CD4-positive, alpha-beta T cell treated with Interferon gamma for 1 hour (primary cell): Measurements from ENCODE around the gene KRT17.
"Not testable (repeated sequence)": the region's sequence is repeated elsewhere in the genome, so short reads cannot be mapped to it uniquely, and the experiment has no call there.

Source experiments
- DNase-seq: peaks from one replicate; pipeline ENCODE4 v3.0.0-alpha.2; 2020

Gene KRT17

GRCh38 chr17:41619036-41619926, 5.1 kb downstream of the KRT17 start:
- DNase-seq, result no peak

GRCh38 chr17:41618341-41619035, 5.9 kb downstream of the KRT17 start:
- DNase-seq, result no peak

DNA sequence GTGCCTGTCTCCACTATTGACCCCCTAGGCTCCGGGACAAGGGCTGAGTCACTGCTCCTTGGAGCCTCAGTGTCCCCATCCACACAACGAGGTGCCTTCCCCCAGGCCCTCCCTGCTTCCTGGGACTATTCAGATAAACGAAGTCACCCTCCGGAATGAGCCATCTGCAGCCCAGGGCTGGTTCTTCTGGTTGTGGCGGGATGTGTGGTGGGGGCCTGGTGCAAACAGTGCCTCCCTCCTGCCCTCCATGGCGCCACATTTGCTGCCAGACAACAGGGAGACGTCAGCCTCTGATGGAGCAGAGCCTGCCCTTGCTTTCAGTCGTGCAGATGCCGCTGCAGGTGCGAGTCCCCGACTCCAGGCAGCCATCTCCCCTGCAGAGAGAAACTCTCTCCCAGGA, 6.7 kb downstream of the KRT17 start:
- DNase-seq, result no peak

DNA sequence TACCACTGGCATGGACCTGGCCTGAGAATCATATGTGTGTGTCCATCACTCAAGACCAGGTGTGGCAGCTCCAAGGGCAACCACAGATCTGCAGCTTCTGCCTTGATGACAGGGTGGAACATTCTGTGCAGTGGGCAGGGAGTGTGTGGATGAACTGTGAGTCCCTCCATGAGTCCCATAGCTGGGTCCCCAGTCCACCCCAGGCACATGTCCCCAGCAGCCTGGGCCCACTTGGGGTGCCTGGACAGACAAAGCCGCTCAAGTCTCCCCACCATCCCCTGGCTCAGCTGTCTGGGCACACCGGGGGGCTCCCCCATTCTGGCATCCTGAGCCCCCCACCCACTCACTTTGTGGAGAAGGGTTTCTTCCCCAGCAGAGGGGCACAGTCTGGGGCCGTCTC, 7.2 kb downstream of the KRT17 start:
- DNase-seq, result no peak

- DNase-seq, result not testable (repeated sequence)
Observed at GRCh38 chr17:41616486-41616885, 7.9 kb downstream of the KRT17 start.

GRCh38 chr17:41615454-41615853, 8.9 kb downstream of the KRT17 start:
- DNase-seq, result no peak

- DNase-seq, result not testable (repeated sequence)
Observed at GRCh38 chr17:41614767-41615166, 9.6 kb downstream of the KRT17 start.

GRCh38 chr17:41614098-41614497, 10.3 kb downstream of the KRT17 start:
- no peak for DNase-seq

DNA sequence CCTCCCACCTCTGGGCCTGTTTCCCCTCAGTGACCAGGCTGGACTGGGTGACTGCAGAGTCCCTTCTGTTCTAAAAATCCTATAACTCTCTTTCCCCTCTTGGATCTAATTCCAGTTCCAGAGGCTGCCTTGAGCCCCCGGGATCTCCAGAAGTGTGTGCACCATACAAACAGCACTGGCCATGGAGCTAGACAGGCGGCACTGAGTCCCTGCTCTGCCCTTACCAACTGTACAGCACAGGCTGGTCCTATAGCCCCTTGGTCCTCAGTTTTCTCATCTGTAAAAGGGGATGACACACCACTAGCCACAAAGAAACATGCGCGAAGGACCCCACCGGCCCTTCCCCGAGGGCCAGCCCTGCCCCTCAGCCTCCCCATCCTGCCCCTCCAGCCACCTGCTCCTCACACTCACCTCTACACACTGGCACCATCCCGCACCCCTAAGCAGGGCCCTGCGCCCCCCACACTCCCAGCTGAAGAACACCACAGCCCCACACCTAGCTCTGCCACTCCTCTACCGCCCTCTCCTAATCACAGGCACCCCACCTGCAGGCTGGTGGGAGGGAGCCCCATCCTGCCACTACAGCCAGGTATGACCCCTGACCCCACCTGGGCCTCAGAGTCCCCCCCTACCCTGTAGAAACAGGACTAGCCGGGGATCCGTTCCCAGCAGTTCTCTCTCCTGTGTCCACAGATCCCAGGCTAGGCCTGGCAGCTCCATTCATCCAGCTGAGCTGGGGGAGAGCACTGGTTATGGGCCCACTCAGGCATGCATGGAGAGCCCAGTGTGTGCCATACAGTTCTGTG, 10.9 kb downstream of the KRT17 start:
- DNase-seq, result no peak

GRCh38 chr17:41612376-41613160, 11.8 kb downstream of the KRT17 start, which contains the start of gene KRT16:
Gene KRT16, minus strand, starts transcription at chr17:41612767. Its CDS starts 79 bp downstream, at chr17:41612688.
- not testable (repeated sequence) for DNase-seq

DNA sequence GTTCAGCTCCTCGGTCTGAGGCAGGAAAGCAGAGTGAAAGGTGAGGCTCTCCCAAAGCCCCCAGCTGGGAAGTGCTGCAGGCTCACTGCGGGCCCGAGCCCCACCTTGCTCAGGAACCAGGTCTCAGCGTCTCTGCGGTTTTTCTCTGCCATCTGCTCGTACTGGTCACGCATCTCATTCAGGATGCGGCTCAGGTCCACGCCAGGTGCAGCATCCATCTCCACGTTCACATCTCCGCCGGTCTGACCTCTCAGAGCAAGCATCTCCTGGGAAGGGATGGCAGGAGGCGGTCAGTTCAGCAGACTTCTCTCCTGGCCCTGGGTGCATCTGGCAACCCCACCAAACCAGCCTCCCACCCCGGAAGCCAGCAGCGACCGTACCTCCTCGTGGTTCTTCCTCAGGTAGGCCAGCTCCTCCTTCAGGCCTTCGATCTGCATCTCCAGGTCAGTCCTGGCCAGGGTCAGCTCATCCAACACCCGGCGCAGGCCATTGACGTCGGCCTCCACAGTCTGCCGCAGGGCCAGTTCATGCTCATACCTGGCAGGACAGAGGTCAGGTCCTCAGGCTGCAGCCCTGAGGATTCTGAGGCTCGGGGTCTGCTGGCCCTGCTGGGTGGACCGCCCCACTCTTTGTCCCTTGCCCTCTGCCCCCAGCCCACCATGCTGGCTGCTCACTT, 13.3 kb downstream of the KRT17 start:
- DNase-seq, result no peak

DNA sequence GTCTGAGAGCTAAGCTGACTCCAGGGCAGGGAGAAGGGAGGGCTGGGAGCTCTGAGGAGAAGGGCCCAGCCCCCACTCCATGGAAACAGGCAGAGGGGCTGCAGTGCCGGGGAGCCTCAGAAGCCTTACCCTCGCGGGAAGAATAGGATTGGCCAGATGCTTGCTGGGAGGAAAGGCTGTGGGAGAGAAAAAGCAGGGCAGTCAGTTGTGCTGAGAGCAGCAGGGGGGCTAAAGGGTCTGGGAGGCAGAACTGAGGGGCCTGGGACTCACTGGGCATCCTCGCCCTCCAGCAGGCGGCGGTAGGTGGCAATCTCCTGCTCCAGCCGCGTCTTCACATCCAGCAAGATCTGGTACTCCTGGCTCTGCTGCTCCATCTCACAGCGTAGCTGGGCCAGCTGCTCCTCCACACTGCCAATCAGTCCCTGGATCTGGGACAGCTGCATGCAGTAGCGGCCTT, 14.3 kb downstream of the KRT17 start:
- DNase-seq, result not testable (repeated sequence)

- not testable (repeated sequence) for DNase-seq
Observed at GRCh38 chr17:41606930-41607329, 17.4 kb downstream of the KRT17 start.

DNA sequence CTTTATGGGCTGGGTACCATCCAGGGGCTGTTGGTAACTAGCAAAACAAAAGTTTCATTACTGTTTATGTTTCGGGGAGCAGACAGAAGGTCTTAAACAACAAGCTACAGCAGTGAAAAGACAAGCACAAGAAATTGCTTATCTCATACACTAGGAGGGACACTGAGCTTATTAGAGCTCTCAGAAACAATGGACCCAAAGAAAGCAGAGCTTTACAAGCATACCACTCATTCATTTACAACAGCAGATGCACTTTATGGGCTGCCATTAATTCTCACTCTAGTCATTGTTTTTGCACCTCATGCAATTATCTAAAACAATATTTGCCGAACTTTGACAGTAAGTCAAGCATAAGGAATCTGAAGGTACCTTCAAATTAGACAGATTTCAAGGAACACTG, 21.9 kb downstream of the KRT17 start:
- DNase-seq, result no peak

DNA sequence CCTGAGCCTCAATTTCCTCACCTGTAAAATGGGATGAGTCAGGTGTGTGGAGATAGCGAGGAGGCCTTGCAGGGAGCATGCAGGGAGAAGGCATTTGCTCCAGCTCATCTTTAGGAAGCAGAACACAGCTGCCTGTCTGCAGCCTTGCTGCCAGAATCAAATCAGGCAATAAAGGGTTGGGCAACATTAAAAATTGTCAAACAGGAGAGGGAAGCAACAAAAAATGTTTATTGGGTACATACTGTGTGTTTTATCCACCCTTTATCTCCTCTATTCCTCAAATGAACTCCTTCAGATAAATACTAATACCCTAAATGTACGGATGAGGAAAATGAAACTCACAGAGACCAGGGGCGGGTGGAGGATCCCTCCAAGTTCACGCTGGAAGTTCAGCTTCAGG, 24.1 kb downstream of the KRT17 start:
- no peak for DNase-seq

- DNase-seq, result no peak
Observed at GRCh38 chr17:41599680-41600079, 24.7 kb downstream of the KRT17 start.

GRCh38 chr17:41595585-41595984, 28.8 kb downstream of the KRT17 start:
- no peak for DNase-seq

- DNase-seq, result no peak
Observed at GRCh38 chr17:41594363-41594915, 29.9 kb downstream of the KRT17 start.

- DNase-seq, result no peak
Observed at GRCh38 chr17:41593306-41593981, 30.9 kb downstream of the KRT17 start.

GRCh38 chr17:41592601-41593305, 31.6 kb downstream of the KRT17 start:
- DNase-seq, result no peak
